WTC11 (cell line): Measurements from ENCODE around the gene CLEC2L. TPM values are rescaled to one million over a fixed set of nuclear protein-coding genes. Genes with fewer than 3 reads are reported as not detected.

Source experiments
- ATAC-seq: fragments of 200-7000 bp; cut with Tn5 transposase; 2 replicates; pipeline ENCODE4 v1.10.0; 2021; ENCODE audit warnings: mild to moderate bottlenecking, moderate library complexity
- CTCF ChIA-PET: fragments of 300-600 bp; sonication (Branson Sonifier 250); formaldehyde crosslinking; loops from one replicate; lab custom pipeline; 2021; ENCODE audit warnings: antibody characterized with exemption; lab: Charles Lee
- POLR2A ChIA-PET: fragments of 350-600 bp; sonication (Branson Sonifier 250); formaldehyde crosslinking; loops from one replicate; lab custom pipeline; 2021; ENCODE audit warnings: antibody characterized with exemption; lab: Charles Lee
- DNase-seq: peaks from one replicate; pipeline ENCODE4 v3.0.0; 2021; ENCODE audit warnings: low spot score
- H3K27ac Mint-ChIP-seq: 2 replicates; pipeline ENCODE4 v1.8.0; 2021; ENCODE audit warnings: mixed read lengths
- H3K27me3 Mint-ChIP-seq: 2 replicates; pipeline ENCODE4 v1.8.0; 2021; ENCODE audit warnings: low read depth, mild to moderate bottlenecking, moderate library complexity, mixed read lengths
- H3K36me3 Mint-ChIP-seq: 2 replicates; pipeline ENCODE4 v1.8.0; 2021; ENCODE audit warnings: mixed read lengths
- H3K4me1 Mint-ChIP-seq: 2 replicates; pipeline ENCODE4 v1.8.0; 2022; ENCODE audit warnings: mixed read lengths
- H3K4me3 Mint-ChIP-seq: 2 replicates; pipeline ENCODE4 v1.8.0; 2021; ENCODE audit warnings: mild to moderate bottlenecking, moderate library complexity, mixed read lengths
- H3K9me3 Mint-ChIP-seq: 2 replicates; pipeline ENCODE4 v1.8.0; 2021; ENCODE audit warnings: mixed read lengths
- E2F4 ChIP-seq: sonication (generic); formaldehyde crosslinking; IDR thresholded peaks from 2 replicates; pipeline ENCODE4 v1.8.1; 2022; ENCODE audit warnings: low read depth, mild to moderate bottlenecking, moderate library complexity, missing genetic modification reagents, borderline replicate concordance
- ESRRA ChIP-seq: sonication (generic); formaldehyde crosslinking; IDR thresholded peaks from 2 replicates; pipeline ENCODE4 v1.8.1; 2022; ENCODE audit warnings: mild to moderate bottlenecking, missing genetic modification reagents, borderline replicate concordance
- FOXK1 ChIP-seq: sonication (generic); formaldehyde crosslinking; IDR thresholded peaks from 2 replicates; pipeline ENCODE4 v1.8.0; 2022; ENCODE audit warnings: mild to moderate bottlenecking, moderate library complexity, missing genetic modification reagents
- FOXP1 ChIP-seq: sonication (generic); formaldehyde crosslinking; IDR thresholded peaks from 2 replicates; pipeline ENCODE4 v1.8.0; 2022; ENCODE audit warnings: missing genetic modification reagents, mild to moderate bottlenecking, moderate library complexity, borderline replicate concordance
- FOXP4 ChIP-seq: sonication (generic); formaldehyde crosslinking; IDR thresholded peaks from 2 replicates; pipeline ENCODE4 v1.8.0; 2022; ENCODE audit warnings: mild to moderate bottlenecking, missing genetic modification reagents
- JAZF1 ChIP-seq: fragments of 250-450 bp; sonication (Bioruptor Pico); IDR thresholded peaks from 2 replicates; pipeline ENCODE4 v1.9.0; 2021; ENCODE audit warnings: moderate library complexity, mild to moderate bottlenecking, inconsistent platforms
- JUN ChIP-seq: sonication (generic); formaldehyde crosslinking; IDR thresholded peaks from 2 replicates; pipeline ENCODE4 v1.8.0; 2023; ENCODE audit warnings: mild to moderate bottlenecking, missing genetic modification reagents
- NFYB ChIP-seq: sonication (generic); formaldehyde crosslinking; conservative IDR thresholded peaks from 2 replicates; pipeline ENCODE4 v1.8.0; 2022; ENCODE audit warnings: low read depth, missing genetic modification reagents
- NR3C1 ChIP-seq: sonication (generic); formaldehyde crosslinking; conservative IDR thresholded peaks from 2 replicates; pipeline ENCODE4 v1.8.1; 2023; ENCODE audit warnings: low read depth, mild to moderate bottlenecking, missing genetic modification reagents
- RORB ChIP-seq: fragments of 250-450 bp; sonication (Bioruptor Pico); IDR thresholded peaks from 2 replicates; pipeline ENCODE4 v1.9.0; 2021; ENCODE audit warnings: mild to moderate bottlenecking
- SMAD3 ChIP-seq: sonication (generic); formaldehyde crosslinking; IDR thresholded peaks from 2 replicates; pipeline ENCODE4 v1.8.0; 2022; ENCODE audit warnings: missing genetic modification reagents, mild to moderate bottlenecking, borderline replicate concordance
- ZNF219 ChIP-seq: sonication (generic); formaldehyde crosslinking; IDR thresholded peaks from 2 replicates; pipeline ENCODE4 v1.8.0; 2023; ENCODE audit warnings: missing genetic modification reagents, mild to moderate bottlenecking, borderline replicate concordance
- ZNF396 ChIP-seq: fragments of 250-450 bp; sonication (Bioruptor Pico); IDR thresholded peaks from 2 replicates; pipeline ENCODE4 v1.8.0; 2021; ENCODE audit warnings: mild to moderate bottlenecking, moderate library complexity, borderline replicate concordance
- ZNF416 ChIP-seq: fragments of 250-450 bp; sonication (Bioruptor Pico); IDR thresholded peaks from 2 replicates; pipeline ENCODE4 v1.9.0; 2021; ENCODE audit warnings: mild to moderate bottlenecking, inconsistent platforms
- ZNF671 ChIP-seq: fragments of 250-450 bp; sonication (Bioruptor Pico); IDR thresholded peaks from 2 replicates; pipeline ENCODE4 v1.8.0; 2021; ENCODE audit warnings: mild to moderate bottlenecking
- total RNA-seq: library from RNA; stranded (reverse); gene quantifications from 3 replicates; pipeline ENCODE4 v1.2.3, GENCODE V29; 2021
- TF ChIP-seq, protein P1 (sequence below): sonication (generic); formaldehyde crosslinking; IDR thresholded peaks from 2 replicates; pipeline ENCODE4 v1.8.0; 2023; ENCODE audit warnings: missing genetic modification reagents, mild to moderate bottlenecking, borderline replicate concordance
- TF ChIP-seq, protein P2 (sequence below): sonication (generic); formaldehyde crosslinking; IDR thresholded peaks from 2 replicates; pipeline ENCODE4 v1.8.1; 2023; ENCODE audit warnings: mild to moderate bottlenecking, missing genetic modification reagents, moderate library complexity
- TF ChIP-seq, protein P3 (sequence below): sonication (generic); formaldehyde crosslinking; IDR thresholded peaks from 2 replicates; pipeline ENCODE4 v1.8.0; 2023; ENCODE audit warnings: missing genetic modification reagents
- TF ChIP-seq, protein P4 (sequence below): sonication (generic); formaldehyde crosslinking; IDR thresholded peaks from 2 replicates; pipeline ENCODE4 v1.8.0; 2022; ENCODE audit warnings: mild to moderate bottlenecking, missing genetic modification reagents

The CLEC2L gene
- total RNA-seq, 1 experiment from 2014 or later, result 0.13 TPM

DNA sequence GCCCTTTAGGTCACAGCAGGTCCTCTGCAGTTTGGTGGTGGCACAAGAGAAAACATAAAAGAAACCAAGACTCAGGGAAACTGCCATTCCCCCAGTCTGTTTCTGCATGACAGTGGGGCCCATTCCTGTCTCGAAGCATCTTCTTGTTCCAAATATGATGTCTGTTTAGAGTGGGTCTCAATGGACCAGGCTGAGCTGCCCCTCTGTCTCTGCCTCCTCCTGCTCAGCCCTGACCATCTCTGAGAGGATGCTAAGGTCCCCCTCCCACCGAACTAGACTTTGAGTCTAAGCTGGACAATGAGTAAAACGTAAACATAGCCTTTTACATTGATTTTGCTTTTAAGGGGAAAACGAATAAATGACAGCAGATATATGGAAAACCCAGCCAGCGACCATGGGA lies 40.4 kb downstream of the CLEC2L start:
- Mint-ChIP-seq H3K9me3 (peaks cover 5% of the 10 kb centered on the region), H3K27me3 (no peaks in the 10 kb centered on the region; the same call in 1 of the 2 replicates), H3K4me1 (peaks cover 36% of the 10 kb centered on the region), H3K36me3 (no peaks in the 10 kb centered on the region), H3K4me3 (no peak overlapping the region), H3K27ac (no peak overlapping the region)
- ATAC-seq (no peak), DNase-seq (no peak)
- CTCF ChIA-PET, result interaction anchor here (1.4 kb wide), 1 partner anchor 9 kb away, joined by 5 read pairs; no protein-coding TSS in a partner anchor
- POLR2A ChIA-PET, result no interaction called here
- TF ChIP-seq NFYB (CRISPR knock-in tag), result no peak

GRCh38 chr7:139566075-139566474 lies 42.6 kb downstream of the CLEC2L start:
- H3K27ac Mint-ChIP-seq, result 0 out of 2 replicates have a peak overlapping the region, but pooled peaks have one; percentile 20
- no peak; the same call in 1 of the 2 replicates for ATAC-seq
- CTCF ChIA-PET, result interaction anchor here (0.6 to 1.9 kb wide), 9 partner anchors 12 to 437 kb away, joined by 3 to 10 read pairs (median 4); no protein-coding TSS in a partner anchor
- no peaks in the 10 kb centered on the region for H3K9me3 Mint-ChIP-seq
- H3K36me3 Mint-ChIP-seq, result no peaks in the 10 kb centered on the region
- H3K4me1 Mint-ChIP-seq, result peaks cover 39% of the 10 kb centered on the region
- no peak for DNase-seq
- POLR2A ChIA-PET, result interaction anchor here (0.5 kb wide), 1 partner anchor 159 kb away, joined by 3 read pairs; no protein-coding TSS in a partner anchor
- H3K27me3 Mint-ChIP-seq, result no peaks in the 10 kb centered on the region
- H3K4me3 Mint-ChIP-seq, result no peak overlapping the region
- TF ChIP-seq ZNF219 (CRISPR knock-in tag), result no peak
- TF ChIP-seq NFYB (CRISPR knock-in tag), result no peak
- TF ChIP-seq, protein P1, sequence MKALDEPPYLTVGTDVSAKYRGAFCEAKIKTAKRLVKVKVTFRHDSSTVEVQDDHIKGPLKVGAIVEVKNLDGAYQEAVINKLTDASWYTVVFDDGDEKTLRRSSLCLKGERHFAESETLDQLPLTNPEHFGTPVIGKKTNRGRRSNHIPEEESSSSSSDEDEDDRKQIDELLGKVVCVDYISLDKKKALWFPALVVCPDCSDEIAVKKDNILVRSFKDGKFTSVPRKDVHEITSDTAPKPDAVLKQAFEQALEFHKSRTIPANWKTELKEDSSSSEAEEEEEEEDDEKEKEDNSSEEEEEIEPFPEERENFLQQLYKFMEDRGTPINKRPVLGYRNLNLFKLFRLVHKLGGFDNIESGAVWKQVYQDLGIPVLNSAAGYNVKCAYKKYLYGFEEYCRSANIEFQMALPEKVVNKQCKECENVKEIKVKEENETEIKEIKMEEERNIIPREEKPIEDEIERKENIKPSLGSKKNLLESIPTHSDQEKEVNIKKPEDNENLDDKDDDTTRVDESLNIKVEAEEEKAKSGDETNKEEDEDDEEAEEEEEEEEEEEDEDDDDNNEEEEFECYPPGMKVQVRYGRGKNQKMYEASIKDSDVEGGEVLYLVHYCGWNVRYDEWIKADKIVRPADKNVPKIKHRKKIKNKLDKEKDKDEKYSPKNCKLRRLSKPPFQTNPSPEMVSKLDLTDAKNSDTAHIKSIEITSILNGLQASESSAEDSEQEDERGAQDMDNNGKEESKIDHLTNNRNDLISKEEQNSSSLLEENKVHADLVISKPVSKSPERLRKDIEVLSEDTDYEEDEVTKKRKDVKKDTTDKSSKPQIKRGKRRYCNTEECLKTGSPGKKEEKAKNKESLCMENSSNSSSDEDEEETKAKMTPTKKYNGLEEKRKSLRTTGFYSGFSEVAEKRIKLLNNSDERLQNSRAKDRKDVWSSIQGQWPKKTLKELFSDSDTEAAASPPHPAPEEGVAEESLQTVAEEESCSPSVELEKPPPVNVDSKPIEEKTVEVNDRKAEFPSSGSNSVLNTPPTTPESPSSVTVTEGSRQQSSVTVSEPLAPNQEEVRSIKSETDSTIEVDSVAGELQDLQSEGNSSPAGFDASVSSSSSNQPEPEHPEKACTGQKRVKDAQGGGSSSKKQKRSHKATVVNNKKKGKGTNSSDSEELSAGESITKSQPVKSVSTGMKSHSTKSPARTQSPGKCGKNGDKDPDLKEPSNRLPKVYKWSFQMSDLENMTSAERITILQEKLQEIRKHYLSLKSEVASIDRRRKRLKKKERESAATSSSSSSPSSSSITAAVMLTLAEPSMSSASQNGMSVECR (CRISPR knock-in tag), result no peak
- TF ChIP-seq ZNF416 (CRISPR knock-in tag), result no peak
- no peak for TF ChIP-seq ESRRA

DNA sequence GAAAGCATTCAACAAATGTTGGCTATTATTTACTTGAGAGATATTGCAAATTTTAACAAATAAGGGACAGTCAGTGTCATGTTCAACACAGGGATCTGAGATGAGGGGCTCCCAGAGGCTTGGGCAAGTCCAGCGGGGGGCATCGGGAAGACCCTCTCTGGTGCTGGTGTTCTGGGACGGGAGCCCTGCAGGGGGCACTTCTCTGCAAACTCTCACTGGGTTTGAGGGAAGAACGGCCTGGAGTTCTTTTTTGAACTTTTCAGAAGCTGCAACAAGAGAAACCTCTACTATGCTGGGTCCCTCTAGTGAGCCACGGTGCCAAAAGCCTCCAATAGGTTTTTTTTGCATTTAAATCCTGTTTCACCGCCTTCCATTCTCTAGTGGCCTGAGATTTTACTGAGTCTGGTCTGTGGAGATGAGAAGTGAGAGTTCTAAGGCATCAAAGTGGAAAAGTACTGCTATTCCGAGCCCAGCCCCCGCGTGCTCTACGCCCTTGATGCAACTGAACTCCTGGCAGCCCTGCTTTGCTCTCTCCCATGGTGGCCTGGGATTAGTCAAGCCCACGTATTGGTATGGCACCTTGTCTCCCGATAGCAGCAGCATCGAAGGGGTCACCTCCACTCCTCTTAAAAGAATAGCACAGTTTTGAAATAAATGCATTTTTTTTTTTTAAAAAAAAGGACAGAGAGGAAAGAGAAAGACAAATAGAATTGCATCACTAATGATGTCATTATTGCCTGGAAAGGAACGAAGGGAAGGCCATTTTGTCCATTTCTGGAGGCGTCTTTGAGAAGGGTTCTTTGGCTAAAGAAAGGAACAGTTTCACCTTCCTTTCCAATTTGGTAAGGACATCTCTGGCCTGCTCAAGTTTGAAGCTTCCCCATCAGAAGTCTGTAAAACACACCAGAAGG lies 43.5 kb downstream of the CLEC2L start:
- Mint-ChIP-seq H3K36me3 (no peaks in the 10 kb centered on the region), H3K4me3 (no peak overlapping the region), H3K9me3 (no peaks in the 10 kb centered on the region), H3K4me1 (peaks cover 39% of the 10 kb centered on the region), H3K27ac (no peak overlapping the region), H3K27me3 (no peaks in the 10 kb centered on the region)
- ChIA-PET CTCF (interaction anchor here (0.6 to 2.1 kb wide), 8 partner anchors 9 to 132 kb away, joined by 3 to 10 read pairs (median 5); no protein-coding TSS in a partner anchor), POLR2A (interaction anchor here (0.5 to 1.2 kb wide), 2 partner anchors 9 to 104 kb away, joined by 4 read pairs; no protein-coding TSS in a partner anchor)
- no peak for DNase-seq
- peak; percentile 47 for ATAC-seq
- TF ChIP-seq ZNF671 (CRISPR knock-in tag) (no peak), RORB (CRISPR knock-in tag) (no peak), SMAD3 (no peak), FOXK1 (no peak), JAZF1 (CRISPR knock-in tag) (no peak), ESRRA (no peak), FOXP1 (CRISPR knock-in tag) (no peak), ZNF396 (CRISPR knock-in tag) (no peak), NR3C1 (CRISPR knock-in tag) (no peak), E2F4 (CRISPR knock-in tag) (no peak), JUN (CRISPR knock-in tag) (no peak), FOXP4 (CRISPR knock-in tag) (no peak)
- TF ChIP-seq, protein P2, sequence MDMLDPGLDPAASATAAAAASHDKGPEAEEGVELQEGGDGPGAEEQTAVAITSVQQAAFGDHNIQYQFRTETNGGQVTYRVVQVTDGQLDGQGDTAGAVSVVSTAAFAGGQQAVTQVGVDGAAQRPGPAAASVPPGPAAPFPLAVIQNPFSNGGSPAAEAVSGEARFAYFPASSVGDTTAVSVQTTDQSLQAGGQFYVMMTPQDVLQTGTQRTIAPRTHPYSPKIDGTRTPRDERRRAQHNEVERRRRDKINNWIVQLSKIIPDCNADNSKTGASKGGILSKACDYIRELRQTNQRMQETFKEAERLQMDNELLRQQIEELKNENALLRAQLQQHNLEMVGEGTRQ, result no peak
- TF ChIP-seq, protein P3, sequence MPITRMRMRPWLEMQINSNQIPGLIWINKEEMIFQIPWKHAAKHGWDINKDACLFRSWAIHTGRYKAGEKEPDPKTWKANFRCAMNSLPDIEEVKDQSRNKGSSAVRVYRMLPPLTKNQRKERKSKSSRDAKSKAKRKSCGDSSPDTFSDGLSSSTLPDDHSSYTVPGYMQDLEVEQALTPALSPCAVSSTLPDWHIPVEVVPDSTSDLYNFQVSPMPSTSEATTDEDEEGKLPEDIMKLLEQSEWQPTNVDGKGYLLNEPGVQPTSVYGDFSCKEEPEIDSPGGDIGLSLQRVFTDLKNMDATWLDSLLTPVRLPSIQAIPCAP, result no peak
- TF ChIP-seq, protein P4, sequence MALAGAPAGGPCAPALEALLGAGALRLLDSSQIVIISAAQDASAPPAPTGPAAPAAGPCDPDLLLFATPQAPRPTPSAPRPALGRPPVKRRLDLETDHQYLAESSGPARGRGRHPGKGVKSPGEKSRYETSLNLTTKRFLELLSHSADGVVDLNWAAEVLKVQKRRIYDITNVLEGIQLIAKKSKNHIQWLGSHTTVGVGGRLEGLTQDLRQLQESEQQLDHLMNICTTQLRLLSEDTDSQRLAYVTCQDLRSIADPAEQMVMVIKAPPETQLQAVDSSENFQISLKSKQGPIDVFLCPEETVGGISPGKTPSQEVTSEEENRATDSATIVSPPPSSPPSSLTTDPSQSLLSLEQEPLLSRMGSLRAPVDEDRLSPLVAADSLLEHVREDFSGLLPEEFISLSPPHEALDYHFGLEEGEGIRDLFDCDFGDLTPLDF (CRISPR knock-in tag), result no peak
